ENCODE results near the gene PIM3.

PIM3 gene

GRCh38 chr22:49928185-49928495, 32.4 kb upstream of the PIM3 start:
- DNase-seq (ENCODE audit: low read depth in 2 of 2), result no peak

GRCh38 chr22:49928555-49929210, 31.9 kb upstream of the PIM3 start:
- DNase-seq (ENCODE audit: low read depth in 2 of 2), result no peak

- DNase-seq (ENCODE audit: low read depth in 2 of 2), result no peak
Observed at GRCh38 chr22:49929211-49929979, 31.2 kb upstream of the PIM3 start.

GRCh38 chr22:49929994-49930575, 30.5 kb upstream of the PIM3 start:
- DNase-seq (ENCODE audit: low read depth in 2 of 2), result no peak

- DNase-seq (ENCODE audit: low read depth in 2 of 2), result no peak
Observed at GRCh38 chr22:49930596-49931412, 29.8 kb upstream of the PIM3 start.

GRCh38 chr22:49933236-49934159, 27.1 kb upstream of the PIM3 start:
- no peak for DNase-seq (ENCODE audit: low read depth in 2 of 2)

- DNase-seq (ENCODE audit: low read depth in 2 of 2), result no peak
Observed at GRCh38 chr22:49934160-49934890, 26.2 kb upstream of the PIM3 start.

- peak; percentile 32 to 44 for DNase-seq (ENCODE audit: low read depth in 2 of 2)
Observed at GRCh38 chr22:49934891-49935557, 25.5 kb upstream of the PIM3 start.

GRCh38 chr22:49935561-49935960, 25.0 kb upstream of the PIM3 start:
- DNase-seq (ENCODE audit: low read depth in 2 of 2), result no peak

- DNase-seq (ENCODE audit: low read depth in 2 of 2), result peak in 1 of 2 experiments; percentile 38
Observed at GRCh38 chr22:49936018-49936972, 24.3 kb upstream of the PIM3 start.

- DNase-seq (ENCODE audit: low read depth in 2 of 2), result no peak
Observed at GRCh38 chr22:49936973-49937757, 23.4 kb upstream of the PIM3 start.

- DNase-seq (ENCODE audit: low read depth in 2 of 2), result no peak
Observed at GRCh38 chr22:49937758-49938564, 22.6 kb upstream of the PIM3 start.

- DNase-seq (ENCODE audit: low read depth in 2 of 2), result no peak
Observed at GRCh38 chr22:49938565-49939136, 21.9 kb upstream of the PIM3 start.

- DNase-seq (ENCODE audit: low read depth in 2 of 2), result no peak
Observed at GRCh38 chr22:49941507-49942316, 18.9 kb upstream of the PIM3 start.

GRCh38 chr22:49942565-49943404, 17.8 kb upstream of the PIM3 start:
- no peak for DNase-seq (ENCODE audit: low read depth in 2 of 2)
